ENCODE measurements around the gene HID1. TPM values are rescaled to one million over a fixed set of nuclear protein-coding genes. Genes with fewer than 3 reads are reported as not detected.

HID1 gene
- total and polyA plus RNA-seq, 2 donors from 2014 or later = 13.6 to 32.6 TPM

- no peak overlapping the region for H3K9ac ChIP-seq (ENCODE audit: low read length in 3 of 3)
- H3K4me3 ChIP-seq (ENCODE audit: low read length in 3 of 3) = no peak overlapping the region
- no peak overlapping the region for H3K27ac ChIP-seq (ENCODE audit: low read depth in 2 of 2, low read length in 2 of 2)
- DNase-seq (no peak), FAIRE-seq (no peak)
- H3K36me3 ChIP-seq (ENCODE audit: control insufficient read depth in 2 of 3, insufficient read depth in 3 of 3, low read length in 3 of 3) = peaks cover 0 to 7% (median 4%) of the 10 kb centered on the region in 3 donors
- H3K9me3 ChIP-seq (ENCODE audit: control insufficient read depth in 2 of 3, insufficient read depth in 1 of 3, low read length in 3 of 3) = no peaks in the 10 kb centered on the region
- intact Hi-C loops (cut with DNase I) = no loop called here
- no peaks in the 10 kb centered on the region for H3K27me3 ChIP-seq (ENCODE audit: control insufficient read depth, insufficient read depth, low read length)
- no peaks in the 10 kb centered on the region for H3K4me1 ChIP-seq (ENCODE audit: control insufficient read depth in 2 of 3, insufficient read depth in 2 of 3, low read depth in 1 of 3, low read length in 3 of 3)
- no peak for TF ChIP-seq CTCF (IDR thresholded peaks at IDR 0.05; ENCODE audit: borderline replicate concordance, extremely low read depth, insufficient read depth)
Measured at GRCh38 chr17:75003070-75003956, 30.8 kb upstream of the HID1 start.

GRCh38 chr17:75001915-75002843, 29.6 kb upstream of the HID1 start:
- no peak for TF ChIP-seq CTCF (IDR thresholded peaks at IDR 0.05; ENCODE audit: borderline replicate concordance, extremely low read depth, insufficient read depth)
- FAIRE-seq (no peak), DNase-seq (no peak)
- H3K4me3 ChIP-seq (ENCODE audit: low read length in 3 of 3) = no peak overlapping the region
- no peaks in the 10 kb centered on the region for H3K9me3 ChIP-seq (ENCODE audit: control insufficient read depth in 2 of 3, insufficient read depth in 1 of 3, low read length in 3 of 3)
- H3K4me1 ChIP-seq (ENCODE audit: control insufficient read depth in 2 of 3, insufficient read depth in 2 of 3, low read depth in 1 of 3, low read length in 3 of 3) = no peaks in the 10 kb centered on the region
- H3K9ac ChIP-seq (ENCODE audit: low read length in 3 of 3) = no peak overlapping the region
- H3K27me3 ChIP-seq (ENCODE audit: control insufficient read depth, insufficient read depth, low read length) = no peaks in the 10 kb centered on the region
- intact Hi-C loops (cut with DNase I) = no loop called here
- peaks cover 0 to 7% (median 4%) of the 10 kb centered on the region in 3 donors for H3K36me3 ChIP-seq (ENCODE audit: control insufficient read depth in 2 of 3, insufficient read depth in 3 of 3, low read length in 3 of 3)
- H3K27ac ChIP-seq (ENCODE audit: low read depth in 2 of 2, low read length in 2 of 2) = no peak overlapping the region

GRCh38 chr17:74999523-74999922, 27.0 kb upstream of the HID1 start:
- no peaks in the 10 kb centered on the region for H3K4me1 ChIP-seq (ENCODE audit: control insufficient read depth in 2 of 3, insufficient read depth in 2 of 3, low read depth in 1 of 3, low read length in 3 of 3)
- no peak overlapping the region for H3K4me3 ChIP-seq (ENCODE audit: low read length in 3 of 3)

More at GRCh38 chr17:74999523-74999922, 27.0 kb upstream of the HID1 start:
- no peaks in the 10 kb centered on the region for H3K27me3 ChIP-seq (ENCODE audit: control insufficient read depth, insufficient read depth, low read length)
- H3K9me3 ChIP-seq (ENCODE audit: control insufficient read depth in 2 of 3, insufficient read depth in 1 of 3, low read length in 3 of 3) = no peaks in the 10 kb centered on the region
- FAIRE-seq = no peak
- no peak for DNase-seq
- no peak overlapping the region for H3K9ac ChIP-seq (ENCODE audit: low read length in 3 of 3)
- no peak for TF ChIP-seq CTCF (IDR thresholded peaks at IDR 0.05; ENCODE audit: borderline replicate concordance, extremely low read depth, insufficient read depth)
- H3K36me3 ChIP-seq (ENCODE audit: control insufficient read depth in 2 of 3, insufficient read depth in 3 of 3, low read length in 3 of 3) = peaks cover 0 to 7% (median 4%) of the 10 kb centered on the region in 3 donors
- no peak overlapping the region for H3K27ac ChIP-seq (ENCODE audit: low read depth in 2 of 2, low read length in 2 of 2)
- intact Hi-C loops (cut with DNase I) = no loop called here

Data from kidney (tissue), 14 donors.